T-helper 1 cell treated with Interleukin-12 subunit alpha and Interleukin-12 subunit beta and Interleukin-4 antibody, amounts not matched to agents 30 μg/mL and 1 μg/mL, for 36 hours (primary cell): ENCODE results near the gene ZNF714.
A peak's percentile ranks its signal among the peaks of the same experiment; 100 is the strongest.

Experiments used
- H3K27ac Mint-ChIP-seq: one replicate; pipeline ENCODE4 v1.8.0; 2021; ENCODE audit warnings: mild to moderate bottlenecking, mixed read lengths
- H3K27me3 Mint-ChIP-seq: one replicate; pipeline ENCODE4 v1.8.0; 2021; ENCODE audit warnings: low read depth, mixed read lengths
- H3K36me3 Mint-ChIP-seq: one replicate; pipeline ENCODE4 v1.8.0; 2021; ENCODE audit warnings: low read depth, mixed read lengths
- H3K4me1 Mint-ChIP-seq: one replicate; pipeline ENCODE4 v1.8.0; 2021; ENCODE audit warnings: low read depth, mixed read lengths
- H3K4me3 Mint-ChIP-seq: one replicate; pipeline ENCODE4 v1.8.0; 2021; ENCODE audit warnings: mild to moderate bottlenecking, moderate library complexity, mixed read lengths
- H3K9me3 Mint-ChIP-seq: one replicate; pipeline ENCODE4 v1.8.0; 2021; ENCODE audit warnings: mixed read lengths

Gene ZNF714

DNA sequence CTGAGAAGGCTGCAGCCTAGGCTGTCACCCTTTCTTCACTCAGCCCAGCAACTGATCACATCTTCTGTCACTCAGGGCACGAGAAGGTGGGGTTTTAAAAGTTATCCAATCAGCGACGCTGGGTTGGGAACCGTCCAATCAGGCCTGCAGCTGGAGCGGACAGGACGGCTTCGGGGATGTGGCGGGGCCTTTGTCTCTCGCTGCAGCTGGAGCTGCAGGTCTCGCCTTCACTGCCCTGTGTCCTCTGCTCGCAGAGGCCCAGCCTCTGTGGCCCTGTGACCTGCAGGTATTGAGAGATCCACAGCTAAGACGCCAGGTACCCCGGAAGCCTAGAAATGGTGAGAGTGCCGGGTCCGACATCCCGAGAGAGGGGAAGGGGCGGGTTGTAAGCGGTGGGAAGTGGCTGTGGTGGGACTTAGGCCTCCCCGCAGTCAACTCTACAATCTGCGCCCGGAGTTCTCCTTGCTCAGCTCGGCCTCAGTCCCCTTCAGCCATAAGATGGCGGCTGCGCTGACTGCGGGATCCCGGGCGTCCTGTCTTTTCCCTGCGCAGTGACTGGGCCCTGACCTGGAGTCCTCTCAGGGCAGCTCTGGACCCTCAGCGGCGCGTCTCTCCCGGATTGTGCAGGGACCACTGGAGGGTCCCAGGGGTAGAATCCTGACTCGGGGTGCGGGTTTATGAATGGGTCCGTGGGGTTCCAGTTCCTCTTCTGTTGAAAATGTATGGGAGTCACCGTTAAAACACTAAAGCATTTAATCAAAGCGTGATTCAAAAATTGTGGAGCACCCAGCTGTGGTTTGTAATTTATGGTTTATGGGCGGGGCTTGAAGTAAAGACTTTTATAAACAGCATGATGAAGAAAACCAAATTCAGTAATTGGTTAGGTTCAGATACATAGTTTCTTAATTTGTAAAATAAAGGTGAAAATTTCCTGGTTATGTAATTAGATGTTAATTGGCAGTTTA, at the start of gene ZNF714:
Gene ZNF714 (plus strand): TSS at position 193 of the 965 bp plus-strand sequence. CDS start 16,066 bp downstream, outside the sequence.
- Mint-ChIP-seq H3K36me3 (peaks cover 29% of the 10 kb centered on the region), H3K27ac (peak within 1 kb of the TSS; percentile 96), H3K4me3 (peak within 1 kb of the TSS; percentile 95), H3K4me1 (peaks cover 25% of the 10 kb centered on the region), H3K27me3 (no peaks in the 10 kb centered on the region), H3K9me3 (no peaks in the 10 kb centered on the region)

- H3K4me1 Mint-ChIP-seq, result peaks cover 4% of the 10 kb centered on the region
- H3K9me3 Mint-ChIP-seq, result peaks cover 63% of the 10 kb centered on the region
- H3K36me3 Mint-ChIP-seq, result peaks cover 75% of the 10 kb centered on the region
- H3K27ac Mint-ChIP-seq, result no peak overlapping the region
- no peak overlapping the region for H3K4me3 Mint-ChIP-seq
- H3K27me3 Mint-ChIP-seq, result no peaks in the 10 kb centered on the region
Measured at GRCh38 chr19:21045028-21045427, 37.0 kb upstream of the ZNF714 start.

DNA sequence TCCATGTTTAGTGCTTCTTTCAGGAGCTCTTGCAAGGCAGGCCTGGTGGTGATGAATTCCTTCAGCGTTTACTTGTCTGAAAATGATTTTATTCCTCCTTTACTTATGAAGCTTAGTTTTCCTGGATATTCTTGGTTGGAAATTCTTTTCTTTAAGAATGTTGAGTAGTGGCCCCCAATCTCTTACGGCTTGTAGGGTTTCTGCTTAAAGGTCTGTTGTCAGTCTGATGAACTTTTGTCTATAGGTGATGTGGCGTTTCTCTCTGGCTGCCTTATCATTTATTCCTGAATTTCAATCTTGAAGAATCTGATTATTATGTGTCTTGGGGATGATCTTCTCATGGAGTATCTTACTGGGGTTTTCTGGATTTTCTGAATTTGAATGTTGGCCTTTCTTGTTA, 35.5 kb upstream of the ZNF714 start:
- peaks cover 4% of the 10 kb centered on the region for H3K4me1 Mint-ChIP-seq
- H3K27ac Mint-ChIP-seq, result no peak overlapping the region
- H3K9me3 Mint-ChIP-seq, result peaks cover 67% of the 10 kb centered on the region
- peaks cover 72% of the 10 kb centered on the region for H3K36me3 Mint-ChIP-seq
- H3K4me3 Mint-ChIP-seq, result no peak overlapping the region
- H3K27me3 Mint-ChIP-seq, result no peaks in the 10 kb centered on the region

DNA sequence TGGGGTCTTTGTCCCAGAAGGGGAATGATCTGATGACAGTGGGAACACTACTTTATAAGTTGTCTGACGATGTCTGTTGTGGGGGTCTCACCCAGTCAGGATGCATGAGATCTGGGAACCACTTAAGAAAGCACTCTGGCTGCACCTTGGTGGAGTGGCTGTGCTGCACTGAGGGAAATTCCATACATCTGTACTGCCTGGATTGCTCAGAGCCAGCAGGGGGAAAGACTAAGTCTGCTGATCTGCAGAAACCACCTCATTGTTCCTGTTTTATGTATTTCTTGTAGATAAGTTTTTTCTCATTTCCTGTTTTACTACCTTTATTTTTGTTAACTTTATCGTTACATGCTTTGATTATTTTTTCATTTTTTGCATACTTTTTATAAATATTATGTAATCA, 34.3 kb upstream of the ZNF714 start:
- Mint-ChIP-seq H3K36me3 (peaks cover 72% of the 10 kb centered on the region), H3K27ac (no peak overlapping the region)

GRCh38 chr19:21052902-21053301, 29.1 kb upstream of the ZNF714 start:
- H3K4me3 Mint-ChIP-seq, result no peak overlapping the region
- H3K4me1 Mint-ChIP-seq, result no peaks in the 10 kb centered on the region
- H3K9me3 Mint-ChIP-seq, result peaks cover 53% of the 10 kb centered on the region
- H3K27me3 Mint-ChIP-seq, result no peaks in the 10 kb centered on the region
- no peak overlapping the region for H3K27ac Mint-ChIP-seq
- H3K36me3 Mint-ChIP-seq, result peaks cover 70% of the 10 kb centered on the region

More for the DNA sequence above, 34.3 kb upstream of the ZNF714 start:
- peaks cover 64% of the 10 kb centered on the region for H3K9me3 Mint-ChIP-seq
- no peak overlapping the region for H3K4me3 Mint-ChIP-seq
- H3K4me1 Mint-ChIP-seq, result peaks cover 3% of the 10 kb centered on the region
- H3K27me3 Mint-ChIP-seq, result no peaks in the 10 kb centered on the region

DNA sequence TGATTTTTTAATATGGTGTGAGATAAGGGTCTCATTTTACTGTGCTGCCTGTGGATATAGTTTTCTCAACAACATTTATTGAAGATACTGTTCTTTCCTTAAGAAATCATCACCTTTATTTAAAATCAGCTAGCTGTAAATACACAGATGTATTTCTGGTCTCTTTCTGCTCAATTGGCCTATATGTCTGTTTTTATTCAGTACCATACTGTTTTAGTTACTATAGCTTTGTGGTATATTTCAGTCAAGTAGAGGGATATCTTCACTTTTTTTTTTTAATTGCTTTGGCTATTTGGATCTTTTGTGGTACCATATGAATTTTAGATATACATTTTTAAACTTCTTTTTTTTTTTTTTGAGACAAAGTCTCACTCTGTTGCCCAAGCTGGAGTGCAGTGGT, 16.7 kb upstream of the ZNF714 start:
- H3K36me3 Mint-ChIP-seq, result peaks cover 36% of the 10 kb centered on the region
- no peaks in the 10 kb centered on the region for H3K4me1 Mint-ChIP-seq
- no peak overlapping the region for H3K4me3 Mint-ChIP-seq
- H3K27me3 Mint-ChIP-seq, result no peaks in the 10 kb centered on the region
- H3K27ac Mint-ChIP-seq, result no peak overlapping the region
- peaks cover 27% of the 10 kb centered on the region for H3K9me3 Mint-ChIP-seq

DNA sequence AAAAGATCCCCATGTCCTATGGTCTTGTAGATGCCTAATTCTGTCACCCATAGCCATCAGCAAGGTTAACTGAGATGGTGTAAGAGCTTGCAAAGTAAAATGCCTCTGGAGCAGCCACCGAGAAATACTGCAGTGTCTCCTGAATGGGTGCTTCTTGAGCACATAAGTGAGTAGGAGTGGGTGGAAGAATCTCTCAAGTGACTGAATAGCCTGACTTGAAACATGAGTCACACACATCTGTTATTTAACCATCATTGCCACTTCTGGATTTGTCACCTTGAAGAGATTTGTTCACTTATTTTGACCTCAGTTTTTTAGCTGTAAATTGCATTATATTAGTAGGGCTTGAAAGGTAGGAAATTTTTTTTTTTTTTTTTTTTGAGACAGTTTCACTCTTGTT, 2.3 kb downstream of the ZNF714 start:
- peaks cover 38% of the 10 kb centered on the region for H3K36me3 Mint-ChIP-seq
- peaks cover 25% of the 10 kb centered on the region for H3K4me1 Mint-ChIP-seq
- no peak overlapping the region for H3K27ac Mint-ChIP-seq
- no peak overlapping the region for H3K4me3 Mint-ChIP-seq
- no peaks in the 10 kb centered on the region for H3K9me3 Mint-ChIP-seq
- H3K27me3 Mint-ChIP-seq, result no peaks in the 10 kb centered on the region

- peaks cover 45% of the 10 kb centered on the region for H3K36me3 Mint-ChIP-seq
- no peaks in the 10 kb centered on the region for H3K9me3 Mint-ChIP-seq
- no peaks in the 10 kb centered on the region for H3K27me3 Mint-ChIP-seq
- no peak overlapping the region for H3K4me3 Mint-ChIP-seq
- H3K4me1 Mint-ChIP-seq, result peaks cover 18% of the 10 kb centered on the region
- no peak overlapping the region for H3K27ac Mint-ChIP-seq
Measured at GRCh38 chr19:21087871-21088270, 5.9 kb downstream of the ZNF714 start.

- Mint-ChIP-seq H3K27me3 (no peaks in the 10 kb centered on the region), H3K27ac (no peak overlapping the region), H3K4me3 (no peak overlapping the region), H3K9me3 (peaks cover 10% of the 10 kb centered on the region), H3K4me1 (no peaks in the 10 kb centered on the region), H3K36me3 (peaks cover 43% of the 10 kb centered on the region)
Measured at GRCh38 chr19:21092109-21092508, 10.1 kb downstream of the ZNF714 start.

- Mint-ChIP-seq H3K9me3 (peaks cover 14% of the 10 kb centered on the region), H3K27me3 (no peaks in the 10 kb centered on the region), H3K27ac (no peak overlapping the region), H3K4me1 (no peaks in the 10 kb centered on the region), H3K36me3 (peaks cover 47% of the 10 kb centered on the region), H3K4me3 (no peak overlapping the region)
Measured at GRCh38 chr19:21094347-21095025, 12.5 kb downstream of the ZNF714 start.

DNA sequence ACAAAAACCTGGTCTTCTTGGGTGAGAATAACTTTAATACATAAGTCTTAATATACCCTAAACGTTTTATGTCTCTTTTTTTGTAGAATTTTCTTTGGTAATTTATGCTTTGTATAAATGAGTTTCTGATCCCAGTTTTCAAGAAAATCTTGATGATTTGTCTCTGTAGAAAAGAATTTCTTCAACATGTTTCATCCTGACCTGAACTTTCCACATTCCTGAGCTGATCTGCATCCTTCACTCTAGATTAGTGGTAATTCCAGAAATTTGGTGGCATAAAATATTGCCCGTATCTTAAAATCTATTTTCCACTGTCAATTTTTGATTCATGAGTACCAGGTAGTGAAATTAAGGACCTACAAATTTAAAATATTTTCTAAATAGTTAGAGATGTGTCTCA, 16.3 kb downstream of the ZNF714 start:
- no peaks in the 10 kb centered on the region for H3K27me3 Mint-ChIP-seq
- H3K9me3 Mint-ChIP-seq, result peaks cover 18% of the 10 kb centered on the region
- H3K4me3 Mint-ChIP-seq, result no peak overlapping the region
- peaks cover 57% of the 10 kb centered on the region for H3K36me3 Mint-ChIP-seq
- peaks cover 5% of the 10 kb centered on the region for H3K4me1 Mint-ChIP-seq
- H3K27ac Mint-ChIP-seq, result no peak overlapping the region

DNA sequence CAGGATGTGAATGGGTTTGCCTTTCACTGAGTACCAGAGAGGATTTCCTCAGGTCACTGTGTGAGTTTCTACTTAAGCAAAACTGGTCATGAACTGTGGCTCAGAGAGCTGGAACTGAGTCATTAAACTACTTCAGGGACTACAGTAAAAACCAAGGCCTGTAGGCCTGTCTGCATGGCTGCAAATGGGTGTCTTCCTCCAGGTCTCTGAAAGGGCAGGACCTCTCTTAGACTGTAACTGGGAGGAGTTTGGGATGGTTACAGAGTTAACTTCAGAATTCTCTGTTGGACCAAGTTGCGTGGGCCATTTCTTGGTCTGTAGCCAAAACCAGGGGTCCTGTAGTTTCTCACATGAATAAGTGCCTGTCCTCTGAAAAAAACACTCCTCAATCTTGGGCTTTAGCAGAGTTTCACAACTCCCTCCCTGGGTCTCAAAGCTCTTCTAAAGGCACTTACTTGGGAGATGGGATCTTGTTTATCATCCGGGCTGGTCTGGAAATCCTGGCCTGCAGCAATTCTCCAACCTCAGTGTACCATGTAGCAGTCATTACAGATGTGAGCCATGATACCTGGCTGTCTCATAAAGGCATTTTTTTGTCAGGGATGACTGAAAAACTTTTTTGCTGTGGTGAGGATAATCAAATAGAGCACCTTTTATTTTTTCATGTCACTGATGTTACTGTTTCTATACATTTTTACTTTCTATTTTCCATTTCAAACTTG, 19.7 kb downstream of the ZNF714 start:
- H3K4me3 Mint-ChIP-seq, result no peak overlapping the region
- H3K4me1 Mint-ChIP-seq, result peaks cover 5% of the 10 kb centered on the region
- H3K36me3 Mint-ChIP-seq, result peaks cover 60% of the 10 kb centered on the region
- H3K9me3 Mint-ChIP-seq, result peaks cover 8% of the 10 kb centered on the region
- no peak overlapping the region for H3K27ac Mint-ChIP-seq
- H3K27me3 Mint-ChIP-seq, result no peaks in the 10 kb centered on the region

DNA sequence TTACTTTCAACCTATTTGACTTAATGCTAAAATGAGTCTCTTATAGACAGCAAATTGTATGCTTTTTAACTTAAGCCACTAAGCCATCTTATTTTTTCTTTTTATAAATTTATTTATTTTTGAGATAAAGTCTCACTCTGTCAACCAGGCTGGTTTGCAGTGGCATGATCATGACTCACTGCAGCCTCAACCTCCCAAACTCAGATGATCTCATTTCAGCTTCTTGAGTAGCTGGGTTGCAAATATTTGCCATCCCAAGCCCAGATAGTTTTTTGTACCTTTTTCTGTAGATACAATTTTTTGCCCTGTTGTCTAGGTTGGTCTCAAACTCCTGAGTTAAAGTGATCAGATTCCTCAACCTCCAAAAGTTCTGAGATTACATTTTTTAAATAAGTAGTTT, 27.1 kb downstream of the ZNF714 start:
- Mint-ChIP-seq H3K9me3 (peaks cover 47% of the 10 kb centered on the region), H3K27me3 (no peaks in the 10 kb centered on the region), H3K4me1 (no peaks in the 10 kb centered on the region), H3K36me3 (peaks cover 74% of the 10 kb centered on the region), H3K27ac (no peak overlapping the region), H3K4me3 (no peak overlapping the region)

GRCh38 chr19:21110183-21110582, 28.2 kb downstream of the ZNF714 start:
- H3K4me1 Mint-ChIP-seq, result no peaks in the 10 kb centered on the region
- no peaks in the 10 kb centered on the region for H3K27me3 Mint-ChIP-seq
- H3K27ac Mint-ChIP-seq, result no peak overlapping the region
- H3K9me3 Mint-ChIP-seq, result peaks cover 57% of the 10 kb centered on the region
- peaks cover 77% of the 10 kb centered on the region for H3K36me3 Mint-ChIP-seq
- H3K4me3 Mint-ChIP-seq, result no peak overlapping the region
